Chondrocyte (in vitro differentiated cells): ENCODE data around the gene GAS7. TPM values are rescaled to one million over a fixed set of nuclear protein-coding genes. Genes with fewer than 3 reads are reported as not detected.

ENCODE experiments used
- DNase-seq: peaks from one replicate; pipeline ENCODE4 v3.0.0; 2021; ENCODE audit warnings: mixed read lengths, low spot score
- H3K27ac Mint-ChIP-seq: one replicate; pipeline ENCODE4 v1.8.0; 2021; ENCODE audit warnings: mild to moderate bottlenecking, moderate library complexity, mixed read lengths; ENCODE audit not compliant: unreplicated experiment
- H3K27me3 Mint-ChIP-seq: 2 replicates; pipeline ENCODE4 v1.8.0; 2021; ENCODE audit warnings: low read depth, mixed read lengths
- H3K36me3 Mint-ChIP-seq: 2 replicates; pipeline ENCODE4 v1.8.0; 2021; ENCODE audit warnings: low read depth, mixed read lengths
- H3K4me1 Mint-ChIP-seq: 2 replicates; pipeline ENCODE4 v1.8.0; 2021; ENCODE audit warnings: low read depth, mild to moderate bottlenecking, mixed read lengths
- H3K4me3 Mint-ChIP-seq: one replicate; pipeline ENCODE4 v1.8.0; 2021; ENCODE audit warnings: mild to moderate bottlenecking, moderate library complexity, mixed read lengths; ENCODE audit not compliant: unreplicated experiment
- H3K9me3 Mint-ChIP-seq: 2 replicates; pipeline ENCODE4 v1.8.0; 2021; ENCODE audit warnings: low read depth, mixed read lengths
- CTCF ChIP-seq: fragments of 200-600 bp; sonication (generic); IDR thresholded peaks from 2 replicates; pipeline ENCODE4 v1.5.0; 2021; ENCODE audit warnings: antibody characterized with exemption, mild to moderate bottlenecking, moderate library complexity
- total RNA-seq: library from RNA; stranded (reverse); gene quantifications from 3 replicates; pipeline ENCODE4 v1.2.1, GENCODE V29; 2021

The GAS7 gene
- total RNA-seq, 1 donor from 2014 or later, result 6.9 TPM

- DNase-seq, result no peak
- no peak for TF ChIP-seq CTCF
- Mint-ChIP-seq H3K27me3 (no peaks in the 10 kb centered on the region), H3K36me3 (no peaks in the 10 kb centered on the region), H3K27ac (no peak overlapping the region), H3K9me3 (no peaks in the 10 kb centered on the region), H3K4me3 (no peak overlapping the region), H3K4me1 (peaks cover 5% of the 10 kb centered on the region)
Measured at GRCh38 chr17:9981344-9981915, 217.0 kb downstream of the GAS7 start.

- H3K36me3 Mint-ChIP-seq, result no peaks in the 10 kb centered on the region
- H3K4me3 Mint-ChIP-seq, result no peak overlapping the region
- H3K4me1 Mint-ChIP-seq, result peaks cover 8% of the 10 kb centered on the region
- no peak for TF ChIP-seq CTCF
- no peaks in the 10 kb centered on the region for H3K9me3 Mint-ChIP-seq
- H3K27ac Mint-ChIP-seq, result no peak overlapping the region
- no peak for DNase-seq
- no peaks in the 10 kb centered on the region for H3K27me3 Mint-ChIP-seq
Measured at GRCh38 chr17:9979463-9979995, 218.9 kb downstream of the GAS7 start.

GRCh38 chr17:9977180-9977575, 221.2 kb downstream of the GAS7 start:
- no peaks in the 10 kb centered on the region for H3K9me3 Mint-ChIP-seq
- no peak overlapping the region for H3K27ac Mint-ChIP-seq
- no peak overlapping the region for H3K4me3 Mint-ChIP-seq
- H3K36me3 Mint-ChIP-seq, result no peaks in the 10 kb centered on the region
- no peak for DNase-seq
- peaks cover 27% of the 10 kb centered on the region for H3K4me1 Mint-ChIP-seq
- TF ChIP-seq CTCF, result no peak
- H3K27me3 Mint-ChIP-seq, result no peaks in the 10 kb centered on the region

GRCh38 chr17:9976283-9977179, 221.9 kb downstream of the GAS7 start:
- Mint-ChIP-seq H3K27ac (no peak overlapping the region), H3K4me3 (no peak overlapping the region), H3K4me1 (peaks cover 34% of the 10 kb centered on the region), H3K27me3 (no peaks in the 10 kb centered on the region), H3K9me3 (no peaks in the 10 kb centered on the region), H3K36me3 (no peaks in the 10 kb centered on the region)
- no peak for DNase-seq
- no peak for TF ChIP-seq CTCF

- Mint-ChIP-seq H3K27me3 (no peaks in the 10 kb centered on the region), H3K36me3 (no peaks in the 10 kb centered on the region), H3K9me3 (no peaks in the 10 kb centered on the region), H3K4me1 (peaks cover 35% of the 10 kb centered on the region), H3K4me3 (peak overlapping the region; percentile 10), H3K27ac (peak overlapping the region; percentile 39)
- TF ChIP-seq CTCF, result no peak
- DNase-seq, result no peak
Measured at GRCh38 chr17:9974448-9975381, 223.7 kb downstream of the GAS7 start.
